ENCODE measurements around the gene TYMP.

DNA sequence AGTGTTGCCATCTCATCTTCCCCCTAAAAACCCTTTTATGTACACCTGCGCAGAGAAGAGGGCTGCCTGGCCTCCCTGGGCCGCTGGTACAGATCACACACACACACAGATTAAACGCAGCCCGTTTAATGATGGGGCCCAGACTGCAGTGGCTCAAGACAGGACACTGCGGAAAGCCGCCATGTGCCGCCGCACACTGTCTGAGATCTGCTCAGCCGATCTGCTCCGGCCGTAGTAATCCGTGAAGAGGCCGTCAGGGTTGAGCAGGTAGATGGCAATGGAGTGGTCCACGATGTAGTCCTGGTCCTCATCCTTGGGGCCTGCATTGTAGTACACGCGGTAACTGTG, 6.4 kb downstream of the TYMP start:
- TF ChIP-seq EZH2 (IDR thresholded peaks at IDR 0.05; ENCODE audit: borderline replicate concordance, low read length): no peak
- TF ChIP-seq, protein P1, sequence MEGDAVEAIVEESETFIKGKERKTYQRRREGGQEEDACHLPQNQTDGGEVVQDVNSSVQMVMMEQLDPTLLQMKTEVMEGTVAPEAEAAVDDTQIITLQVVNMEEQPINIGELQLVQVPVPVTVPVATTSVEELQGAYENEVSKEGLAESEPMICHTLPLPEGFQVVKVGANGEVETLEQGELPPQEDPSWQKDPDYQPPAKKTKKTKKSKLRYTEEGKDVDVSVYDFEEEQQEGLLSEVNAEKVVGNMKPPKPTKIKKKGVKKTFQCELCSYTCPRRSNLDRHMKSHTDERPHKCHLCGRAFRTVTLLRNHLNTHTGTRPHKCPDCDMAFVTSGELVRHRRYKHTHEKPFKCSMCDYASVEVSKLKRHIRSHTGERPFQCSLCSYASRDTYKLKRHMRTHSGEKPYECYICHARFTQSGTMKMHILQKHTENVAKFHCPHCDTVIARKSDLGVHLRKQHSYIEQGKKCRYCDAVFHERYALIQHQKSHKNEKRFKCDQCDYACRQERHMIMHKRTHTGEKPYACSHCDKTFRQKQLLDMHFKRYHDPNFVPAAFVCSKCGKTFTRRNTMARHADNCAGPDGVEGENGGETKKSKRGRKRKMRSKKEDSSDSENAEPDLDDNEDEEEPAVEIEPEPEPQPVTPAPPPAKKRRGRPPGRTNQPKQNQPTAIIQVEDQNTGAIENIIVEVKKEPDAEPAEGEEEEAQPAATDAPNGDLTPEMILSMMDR (conservative IDR thresholded peaks at IDR 0.05 in 1 of 2, IDR thresholded peaks at IDR 0.05 in 1 of 2; ENCODE audit: extremely low read depth in 1 of 2, insufficient read depth in 1 of 2, low read depth in 1 of 2, low read length in 2 of 2): no peak

Data from mammary epithelial cell (primary cell).